Pancreas (tissue), 10 donors: ENCODE data around the gene GARIN5B. TPM values are rescaled to one million over a fixed set of nuclear protein-coding genes. Genes with fewer than 3 reads are reported as not detected.

Experiments used
- ATAC-seq, 4 donors: fragments of 200-7000 bp; cut with Tn5 transposase; one replicate each; pipeline versions ENCODE4 v1.8.0 to v1.9.1; 2020; ENCODE audit warnings: mild to moderate bottlenecking in 4 of 4, moderate library complexity in 4 of 4
- DNase-seq, 6 donors: peaks; one replicate each; pipeline ENCODE4 v3.0.0-alpha.2; 2020
- FAIRE-seq: peaks from 2 replicates; lab custom pipeline; 2012; peaks lifted over from hg19 to GRCh38; lab: Jason Lieb, UNC
- H3K27ac ChIP-seq, 4 donors: fragments of 200-600 bp; sonication (generic); 1 replicate in 3 of 4; 2 replicates in 1 of 4; pipeline versions ENCODE4 v1.5.0 to v1.8.0; 2020
- H3K27me3 ChIP-seq, 4 donors: fragments of 200-600 bp; one replicate each; pipeline ENCODE4 v1.8.0; 2021
- H3K36me3 ChIP-seq, 3 donors: fragments of 200-600 bp; sonication (generic) in 1 of 3; one replicate each; pipeline versions ENCODE4 v1.5.0 to v1.8.0; 2020 to 2021
- H3K4me1 ChIP-seq, 3 donors: fragments of 200-600 bp; one replicate each; pipeline ENCODE4 v1.8.0; 2021
- H3K4me3 ChIP-seq, 4 donors: fragments of 200-600 bp; sonication (generic) in 2 of 4; one replicate each; pipeline versions ENCODE4 v1.5.0 to v1.8.0; 2020 to 2021
- H3K9me3 ChIP-seq, 4 donors: fragments of 200-600 bp; one replicate each; pipeline ENCODE4 v1.8.0; 2021
- WGBS, 2 donors: extraction: QIAGEN DNeasy Blood & Tissue Kit; methylation state at CpG; one replicate each; pipeline ENCODE4 v1.1.7; 2013; 5-methylcytosine and 5-hydroxymethylcytosine counted together
- intact Hi-C, 3 donors: fragments of 100-400 bp; cut with DNase I; formaldehyde crosslinking; loops; one replicate each; pipeline versions ENCODE4 v1.11.1 to v1.14.2; 2022
- polyA plus RNA-seq, 2 donors: library from polyadenylated mRNA; stranded (reverse); fragments of 200-250 nt; gene quantifications; one replicate each; pipeline ENCODE4 v1.2.3, GENCODE V29; 2013
- total RNA-seq, 6 donors: library from RNA; stranded (reverse); fragmentation: NEBNext Ultra II Directional in 4 of 6; extraction: Animal tissue kit (Norgen Biotek cat#: 25700) in 4 of 6; gene quantifications; one replicate each; pipeline versions ENCODE4 v1.2.1 to v1.2.4, GENCODE V29; 2021 to 2023
- TF ChIP-seq, protein P1 (sequence below), 4 donors: fragments of 200-600 bp; sonication (generic) in 3 of 4; IDR thresholded peaks; one replicate each; pipeline versions ENCODE4 v1.5.0 to v1.8.0; 2021; ENCODE audit warnings: antibody characterized with exemption in 4 of 4
- donor health status: healthy with polysubstance abuse.
- donor health status: DM: no; HTN: no; CAD: no; lungs with moderate emphysema.
- donor health status: DM: no; HTN: no; CAD: no.
- donor health status: control.
- donor health status: control.
- donor health status: Bipolar disorder and iron deficiency.
- donor health status: DM: yes; HTN: yes; CAD: no.
- donor health status: DM: no; HTN: no; CAD: no.
- donor health status: DM: no; HTN: no; CAD: no.
- donor health status: DM: yes; HTN: yes; CAD: no.

Gene GARIN5B
- total and polyA plus RNA-seq, 8 donors: not detected

DNA sequence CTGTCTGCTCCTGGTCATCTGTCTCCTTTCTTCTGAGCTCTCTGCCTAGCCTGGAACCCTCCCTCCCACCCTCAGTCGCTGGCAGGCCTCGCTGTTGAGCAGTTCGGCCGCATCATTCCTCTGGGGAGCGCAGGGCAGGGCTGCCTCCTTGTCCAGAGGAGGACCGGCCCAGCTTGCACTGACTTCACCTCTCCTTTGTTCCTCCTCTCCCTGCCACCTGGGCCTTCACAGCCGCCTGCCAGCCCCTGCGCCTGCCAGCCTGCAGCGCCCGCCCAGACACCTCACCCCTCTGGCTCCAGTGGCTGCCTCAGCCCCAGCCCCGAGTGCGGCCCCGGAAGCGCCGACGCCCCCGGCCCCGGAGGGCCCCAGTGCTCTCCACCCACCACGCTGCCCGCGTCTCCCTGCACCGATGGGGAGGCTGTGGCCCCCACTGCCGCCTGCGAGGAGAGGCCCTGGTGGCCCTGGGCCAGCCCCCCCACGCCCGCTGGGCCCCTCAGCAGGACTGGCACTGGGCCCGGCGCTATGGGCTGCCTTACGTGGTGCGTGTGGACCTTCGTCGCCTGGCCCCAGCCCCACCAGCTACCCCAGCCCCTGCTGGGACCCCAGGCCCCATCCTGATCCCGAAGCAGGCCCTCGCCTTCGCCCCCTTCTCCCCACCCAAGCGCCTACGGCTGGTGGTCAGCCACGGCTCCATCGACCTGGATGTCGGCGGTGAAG is 16.2 kb downstream of the GARIN5B start:
- H3K36me3 ChIP-seq: peaks cover 0 to 4% (median 0%) of the 10 kb centered on the region in 3 donors
- no peak overlapping the region for H3K4me3 ChIP-seq
- DNase-seq: peak in 1 of 6 donors; percentile 63
- H3K4me1 ChIP-seq: no peaks in the 10 kb centered on the region
- H3K9me3 ChIP-seq: no peaks in the 10 kb centered on the region
- TF ChIP-seq, protein P1, sequence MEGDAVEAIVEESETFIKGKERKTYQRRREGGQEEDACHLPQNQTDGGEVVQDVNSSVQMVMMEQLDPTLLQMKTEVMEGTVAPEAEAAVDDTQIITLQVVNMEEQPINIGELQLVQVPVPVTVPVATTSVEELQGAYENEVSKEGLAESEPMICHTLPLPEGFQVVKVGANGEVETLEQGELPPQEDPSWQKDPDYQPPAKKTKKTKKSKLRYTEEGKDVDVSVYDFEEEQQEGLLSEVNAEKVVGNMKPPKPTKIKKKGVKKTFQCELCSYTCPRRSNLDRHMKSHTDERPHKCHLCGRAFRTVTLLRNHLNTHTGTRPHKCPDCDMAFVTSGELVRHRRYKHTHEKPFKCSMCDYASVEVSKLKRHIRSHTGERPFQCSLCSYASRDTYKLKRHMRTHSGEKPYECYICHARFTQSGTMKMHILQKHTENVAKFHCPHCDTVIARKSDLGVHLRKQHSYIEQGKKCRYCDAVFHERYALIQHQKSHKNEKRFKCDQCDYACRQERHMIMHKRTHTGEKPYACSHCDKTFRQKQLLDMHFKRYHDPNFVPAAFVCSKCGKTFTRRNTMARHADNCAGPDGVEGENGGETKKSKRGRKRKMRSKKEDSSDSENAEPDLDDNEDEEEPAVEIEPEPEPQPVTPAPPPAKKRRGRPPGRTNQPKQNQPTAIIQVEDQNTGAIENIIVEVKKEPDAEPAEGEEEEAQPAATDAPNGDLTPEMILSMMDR (IDR thresholded peaks at IDR 0.05): no peak
- 92 to 93% methylated on average over 32 to 41 of the region's 41 CpGs for WGBS, 2 donors
- ATAC-seq: no peak
- no peak for FAIRE-seq
- intact Hi-C loops: no loop called here
- no peaks in the 10 kb centered on the region for H3K27me3 ChIP-seq
- H3K27ac ChIP-seq: no peak overlapping the region

DNA sequence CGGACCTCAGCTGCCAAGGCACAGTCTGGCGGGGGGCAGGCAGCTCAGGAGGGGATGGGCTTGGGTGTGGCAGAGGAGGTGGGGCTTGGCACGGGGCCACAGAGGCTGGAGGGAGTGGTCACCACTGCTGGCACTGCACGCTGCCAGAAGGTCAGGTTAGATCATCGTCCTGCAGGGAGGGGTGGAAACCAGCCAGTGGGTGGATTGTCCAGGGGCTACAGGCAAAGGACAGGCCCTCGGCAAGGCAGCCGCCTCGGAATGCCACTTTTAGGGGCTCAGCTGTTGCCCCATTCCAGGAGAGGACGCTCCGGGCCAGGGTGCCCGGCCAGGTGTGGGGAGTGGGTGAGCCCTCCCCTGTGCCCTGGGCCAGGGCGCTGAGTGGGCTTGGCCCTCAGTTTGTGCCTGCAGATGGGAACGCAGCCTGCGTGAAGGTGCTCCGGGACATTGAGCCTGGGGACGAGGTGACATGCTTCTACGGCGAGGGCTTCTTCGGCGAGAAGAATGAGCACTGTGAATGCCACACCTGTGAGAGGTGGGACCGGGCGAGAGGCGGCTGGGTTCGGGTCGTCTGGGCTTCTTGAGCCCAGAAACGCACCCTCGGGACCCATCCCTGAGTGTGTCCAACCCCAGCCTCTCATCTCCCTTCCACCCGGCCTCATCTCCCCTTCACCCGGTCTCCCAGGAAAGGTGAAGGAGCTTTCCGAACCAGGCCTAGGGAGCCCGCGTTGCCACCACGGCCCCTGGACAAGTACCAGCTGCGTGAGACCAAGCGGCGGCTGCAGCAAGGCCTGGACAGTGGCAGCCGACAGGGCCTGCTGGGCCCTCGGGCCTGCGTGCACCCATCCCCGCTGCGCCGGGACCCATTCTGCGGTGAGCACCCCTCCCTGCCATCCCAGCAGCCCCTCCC is 17.0 kb downstream of the GARIN5B start:
- peak in 2 of 4 donors; percentile 2 to 9 for ATAC-seq

DNA sequence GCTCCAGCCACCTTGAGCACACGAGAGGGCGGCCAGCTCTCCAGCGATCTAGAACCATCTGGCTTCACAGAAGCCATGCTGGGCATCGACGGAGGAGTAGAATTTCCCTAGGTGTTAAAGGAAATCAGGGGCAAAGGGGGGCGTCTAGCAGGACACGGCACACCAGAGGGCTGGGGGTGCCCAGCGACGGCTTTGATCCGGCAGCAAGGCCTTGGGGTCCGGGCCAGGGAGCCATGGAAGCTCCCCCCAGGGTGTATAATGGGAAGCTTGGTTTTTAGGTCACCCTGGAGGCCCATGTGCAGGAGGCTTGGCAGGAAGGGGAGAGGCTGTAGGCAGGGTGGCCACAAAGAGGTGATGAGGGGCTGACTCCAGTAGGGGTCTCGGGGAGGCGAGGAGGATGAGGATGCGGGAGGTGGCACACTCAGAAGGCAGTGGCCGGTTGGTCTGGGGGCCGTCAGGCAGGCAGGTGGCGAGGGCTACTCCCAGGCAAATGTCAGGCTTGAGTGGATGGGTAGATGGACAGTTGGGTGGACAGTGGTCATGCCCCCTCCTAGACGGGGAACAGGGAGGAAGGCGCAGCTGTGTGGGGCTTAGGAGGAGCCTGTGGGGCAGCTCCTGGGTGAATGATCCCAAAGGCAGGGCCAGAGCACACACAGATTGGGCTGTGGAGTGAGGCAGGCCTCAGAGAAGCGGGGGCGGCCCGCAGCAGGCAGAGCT is 17.8 kb downstream of the GARIN5B start:
- Histone ChIP-seq H3K27ac (no peak overlapping the region), H3K36me3 (peaks cover 0 to 4% (median 0%) of the 10 kb centered on the region in 3 donors), H3K4me3 (no peak overlapping the region), H3K27me3 (no peaks in the 10 kb centered on the region), H3K4me1 (no peaks in the 10 kb centered on the region), H3K9me3 (no peaks in the 10 kb centered on the region)
- WGBS, 2 donors: 86 to 92% methylated on average over 22 of the region's 22 CpGs
- no peak for ATAC-seq
- DNase-seq: peak in 1 of 6 donors; percentile 67
- intact Hi-C loops: no loop called here
- TF ChIP-seq, protein P1 (IDR thresholded peaks at IDR 0.05): no peak
- no peak for FAIRE-seq

More for the DNA sequence above, 17.0 kb downstream of the GARIN5B start:
- DNase-seq: peak in 3 of 6 donors; percentile 36 to 77 (median 66)
- H3K27ac ChIP-seq: no peak overlapping the region
- no peaks in the 10 kb centered on the region for H3K9me3 ChIP-seq
- intact Hi-C loops: no loop called here
- H3K27me3 ChIP-seq: no peaks in the 10 kb centered on the region
- H3K36me3 ChIP-seq: peaks cover 0 to 4% (median 0%) of the 10 kb centered on the region in 3 donors
- 86 to 89% methylated on average over 42 to 43 of the region's 43 CpGs for WGBS, 2 donors
- H3K4me1 ChIP-seq: no peaks in the 10 kb centered on the region
- TF ChIP-seq, protein P1 (IDR thresholded peaks at IDR 0.05): no peak
- no peak for FAIRE-seq
- H3K4me3 ChIP-seq: no peak overlapping the region

DNA sequence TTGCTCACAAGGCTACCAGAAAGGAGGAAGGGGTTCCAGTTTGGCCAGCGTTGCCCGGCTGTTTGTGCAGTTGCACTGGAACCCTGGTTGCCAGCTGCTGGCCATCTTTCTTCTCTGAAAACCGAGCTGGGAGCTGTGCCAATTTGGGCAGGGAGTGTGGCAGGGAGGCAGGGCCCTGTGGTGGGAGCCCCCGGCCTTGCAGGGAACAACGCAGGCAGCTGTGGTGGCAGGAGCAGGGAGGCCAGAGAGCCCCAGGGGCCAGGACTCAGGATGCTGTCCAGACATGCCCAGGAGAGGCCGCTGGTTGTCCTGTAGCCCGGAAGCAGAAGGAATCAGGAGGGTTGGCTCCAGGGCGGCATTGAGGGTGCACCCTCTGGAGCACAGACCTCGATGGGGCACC is 18.6 kb downstream of the GARIN5B start:
- Histone ChIP-seq H3K27me3 (no peaks in the 10 kb centered on the region), H3K4me1 (no peaks in the 10 kb centered on the region), H3K9me3 (no peaks in the 10 kb centered on the region), H3K36me3 (peaks cover 0 to 4% (median 0%) of the 10 kb centered on the region in 3 donors), H3K4me3 (no peak overlapping the region), H3K27ac (no peak overlapping the region)
- TF ChIP-seq, protein P1 (IDR thresholded peaks at IDR 0.05): no peak
- FAIRE-seq (no peak), ATAC-seq (no peak), DNase-seq (peak in 1 of 6 donors; percentile 67)
- 84 to 85% methylated on average over 8 to 9 of the region's 9 CpGs for WGBS, 2 donors
- intact Hi-C loops: no loop called here
